ENCODE measurements around the gene RFX5. TPM values are rescaled to one million over a fixed set of nuclear protein-coding genes. Genes with fewer than 3 reads are reported as not detected.

The RFX5 gene
- total and polyA plus RNA-seq, 2 donors: 32.9 to 89.4 TPM

GRCh38 chr1:151293093-151293492, 54.0 kb downstream of the RFX5 start:
- Histone ChIP-seq H3K27me3 (ENCODE audit: control insufficient read depth in 2 of 2, insufficient read depth in 1 of 2, low read length in 1 of 2) (no peaks in the 10 kb centered on the region), H3K4me1 (ENCODE audit: control insufficient read depth in 2 of 2, insufficient read depth in 2 of 2, low read length in 2 of 2) (peaks cover 0 to 7% of the 10 kb centered on the region in 2 donors), H3K36me3 (ENCODE audit: control insufficient read depth in 2 of 2, insufficient read depth in 2 of 2, low read length in 1 of 2) (peaks cover 96% of the 10 kb centered on the region in 2 donors), H3K27ac (ENCODE audit: low read depth in 1 of 2, low read length in 1 of 2) (peak overlapping the region in 1 of 2 donors; percentile 56), H3K4me3 (ENCODE audit: low read length in 2 of 2) (no peak overlapping the region), H3K9me3 (ENCODE audit: control insufficient read depth in 2 of 2, insufficient read depth in 1 of 2, low read length in 1 of 2) (no peaks in the 10 kb centered on the region)
- no peak for DNase-seq (ENCODE audit: low read depth in 6 of 9, low spot score in 9 of 9)
- 94% methylated on average over 6 of the region's 6 CpGs for WGBS

GRCh38 chr1:151292207-151293030, 54.6 kb downstream of the RFX5 start:
- 85% methylated on average over 13 of the region's 13 CpGs for WGBS
- Histone ChIP-seq H3K4me3 (ENCODE audit: low read length in 2 of 2) (no peak overlapping the region), H3K36me3 (ENCODE audit: control insufficient read depth in 2 of 2, insufficient read depth in 2 of 2, low read length in 1 of 2) (peaks cover 96% of the 10 kb centered on the region in 2 donors), H3K9me3 (ENCODE audit: control insufficient read depth in 2 of 2, insufficient read depth in 1 of 2, low read length in 1 of 2) (no peaks in the 10 kb centered on the region), H3K4me1 (ENCODE audit: control insufficient read depth in 2 of 2, insufficient read depth in 2 of 2, low read length in 2 of 2) (peaks cover 0 to 7% of the 10 kb centered on the region in 2 donors), H3K27me3 (ENCODE audit: control insufficient read depth in 2 of 2, insufficient read depth in 1 of 2, low read length in 1 of 2) (no peaks in the 10 kb centered on the region), H3K27ac (ENCODE audit: low read depth in 1 of 2, low read length in 1 of 2) (peak overlapping the region in 1 of 2 donors; percentile 56)
- peak in 5 of 9 donors; percentile 9 to 62 (median 25) for DNase-seq (ENCODE audit: low read depth in 6 of 9, low spot score in 9 of 9)

GRCh38 chr1:151290709-151291303, 56.2 kb downstream of the RFX5 start:
- Histone ChIP-seq H3K27me3 (ENCODE audit: control insufficient read depth in 2 of 2, insufficient read depth in 1 of 2, low read length in 1 of 2) (no peaks in the 10 kb centered on the region), H3K36me3 (ENCODE audit: control insufficient read depth in 2 of 2, insufficient read depth in 2 of 2, low read length in 1 of 2) (peaks cover 96 to 97% of the 10 kb centered on the region in 2 donors), H3K4me3 (ENCODE audit: low read length in 2 of 2) (no peak overlapping the region), H3K4me1 (ENCODE audit: control insufficient read depth in 2 of 2, insufficient read depth in 2 of 2, low read length in 2 of 2) (peaks cover 0 to 7% of the 10 kb centered on the region in 2 donors), H3K27ac (ENCODE audit: low read depth in 1 of 2, low read length in 1 of 2) (no peak overlapping the region), H3K9me3 (ENCODE audit: control insufficient read depth in 2 of 2, insufficient read depth in 1 of 2, low read length in 1 of 2) (no peaks in the 10 kb centered on the region)
- no peak for DNase-seq (ENCODE audit: low read depth in 6 of 9, low spot score in 9 of 9)
- 95% methylated on average over 19 of the region's 19 CpGs for whole genome bisulfite sequencing

Other genes with a start within 250 kb of the RFX5 start
- 1.5 TPM for gene SEMA6C, start 200.6 kb downstream of the RFX5 start, total RNA-seq
- gene SEMA6C, start 200.6 kb downstream of the RFX5 start, polyA plus RNA-seq: 24.3 TPM
- 30.0 TPM for gene TNFAIP8L2, start 190.6 kb downstream of the RFX5 start, total RNA-seq
- 32.8 TPM for gene TNFAIP8L2, start 190.6 kb downstream of the RFX5 start, polyA plus RNA-seq
- gene LYSMD1, start 181.3 kb downstream of the RFX5 start, total RNA-seq: 11.9 TPM
- gene LYSMD1, start 181.3 kb downstream of the RFX5 start, polyA plus RNA-seq: 7.7 TPM
- 63.8 TPM for gene SCNM1, start 181.1 kb downstream of the RFX5 start, total RNA-seq
- 75.2 TPM for gene SCNM1, start 181.1 kb downstream of the RFX5 start, polyA plus RNA-seq
- gene TMOD4, start 171.3 kb downstream of the RFX5 start, total RNA-seq: 0.38 TPM
- gene TMOD4, start 171.3 kb downstream of the RFX5 start, polyA plus RNA-seq: 1.0 TPM
- gene VPS72, start 157.1 kb downstream of the RFX5 start, total RNA-seq: 47.2 TPM
- 40.2 TPM for gene VPS72, start 157.1 kb downstream of the RFX5 start, polyA plus RNA-seq
- gene PIP5K1A, start 148.7 kb downstream of the RFX5 start, total RNA-seq: 30.7 TPM
- 29.8 TPM for gene PIP5K1A, start 148.7 kb downstream of the RFX5 start, polyA plus RNA-seq
- gene PSMD4, start 92.5 kb downstream of the RFX5 start, total RNA-seq: 272 TPM
- gene PSMD4, start 92.5 kb downstream of the RFX5 start, polyA plus RNA-seq: 157 TPM
- 9.8 TPM for gene ZNF687, start 65.0 kb downstream of the RFX5 start, total RNA-seq
- 11.1 TPM for gene ZNF687, start 65.0 kb downstream of the RFX5 start, polyA plus RNA-seq
- gene PI4KB, start 19.8 kb downstream of the RFX5 start, total RNA-seq: 29.0 TPM
- gene PI4KB, start 19.8 kb downstream of the RFX5 start, polyA plus RNA-seq: 31.8 TPM
- gene SELENBP1, start 25.5 kb upstream of the RFX5 start, total RNA-seq: 6.1 TPM
- 6.4 TPM for gene SELENBP1, start 25.5 kb upstream of the RFX5 start, polyA plus RNA-seq
- 345 TPM for gene PSMB4, start 52.3 kb upstream of the RFX5 start, total RNA-seq
- 371 TPM for gene PSMB4, start 52.3 kb upstream of the RFX5 start, polyA plus RNA-seq
- gene POGZ, start 112.2 kb upstream of the RFX5 start, total RNA-seq: 18.5 TPM
- gene POGZ, start 112.2 kb upstream of the RFX5 start, polyA plus RNA-seq: 33.5 TPM
- gene CGN, start 164.1 kb upstream of the RFX5 start, total RNA-seq: 0.90 TPM
- 2.8 TPM for gene CGN, start 164.1 kb upstream of the RFX5 start, polyA plus RNA-seq
- 2.1 TPM for gene TUFT1, start 193.1 kb upstream of the RFX5 start, total RNA-seq
- 6.9 TPM for gene TUFT1, start 193.1 kb upstream of the RFX5 start, polyA plus RNA-seq